GM12891 (cell line): ENCODE data around the gene SYCE1.
"Not testable (repeated sequence)": the region's sequence is repeated elsewhere in the genome, so short reads cannot be mapped to it uniquely, and the experiment has no call there.

ENCODE experiments used
- DNase-seq: peaks from one replicate; pipeline ENCODE4 v3.0.0; 2011; ENCODE audit warnings: low spot score; ENCODE audit not compliant: insufficient read length
- FAIRE-seq: peaks from 2 replicates; lab custom pipeline; 2011; peaks lifted over from hg19 to GRCh38; lab: Jason Lieb, UNC
- PAX5 ChIP-seq: IDR thresholded peaks from 2 replicates; pipeline ENCODE4 v1.6.1; 2011; ENCODE audit warnings: low read length, moderate library complexity, mild to moderate bottlenecking; ENCODE audit not compliant: insufficient read depth, severe bottlenecking
- POLR2A ChIP-seq: IDR thresholded peaks from 2 replicates; pipeline ENCODE4 v1.6.1; 2011; ENCODE audit warnings: low read depth, low read length, control low read depth
- POLR2AphosphoS5 ChIP-seq: IDR thresholded peaks from 2 replicates; pipeline ENCODE4 v1.6.1; 2011; ENCODE audit warnings: low read depth, low read length, control low read depth
- POU2F2 ChIP-seq: IDR thresholded peaks from 2 replicates; pipeline ENCODE4 v1.6.1; 2011; ENCODE audit warnings: low read depth, mild to moderate bottlenecking, control low read depth, low read length, moderate library complexity
- SPI1 ChIP-seq: IDR thresholded peaks from 2 replicates; pipeline ENCODE4 v1.6.1; 2011; ENCODE audit warnings: low read depth, low read length, control low read depth
- TAF1 ChIP-seq: IDR thresholded peaks from 2 replicates; pipeline ENCODE4 v1.6.1; 2011; ENCODE audit warnings: low read depth, low read length, control low read depth

SYCE1 gene

DNA sequence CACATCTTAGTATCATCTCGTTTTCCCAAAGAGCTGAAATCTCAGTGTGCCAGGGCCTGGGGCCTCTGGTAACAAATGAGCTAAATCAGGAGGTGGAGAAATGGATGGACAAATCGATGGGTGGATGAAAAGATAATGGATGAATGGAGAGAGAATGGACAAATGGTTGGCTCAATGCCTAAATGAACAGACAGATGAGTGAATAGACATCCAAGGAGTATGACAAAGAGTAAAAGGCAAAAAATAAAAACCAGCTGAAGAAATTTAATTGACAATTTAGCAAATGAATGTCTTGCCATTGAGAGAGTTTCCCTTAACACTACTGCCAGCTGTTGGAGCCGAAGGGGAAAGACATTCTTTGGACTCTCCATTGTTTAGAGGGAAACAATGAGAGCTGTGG, 8.0 kb downstream of the SYCE1 start:
- FAIRE-seq, result no peak
- DNase-seq, result no peak

DNA sequence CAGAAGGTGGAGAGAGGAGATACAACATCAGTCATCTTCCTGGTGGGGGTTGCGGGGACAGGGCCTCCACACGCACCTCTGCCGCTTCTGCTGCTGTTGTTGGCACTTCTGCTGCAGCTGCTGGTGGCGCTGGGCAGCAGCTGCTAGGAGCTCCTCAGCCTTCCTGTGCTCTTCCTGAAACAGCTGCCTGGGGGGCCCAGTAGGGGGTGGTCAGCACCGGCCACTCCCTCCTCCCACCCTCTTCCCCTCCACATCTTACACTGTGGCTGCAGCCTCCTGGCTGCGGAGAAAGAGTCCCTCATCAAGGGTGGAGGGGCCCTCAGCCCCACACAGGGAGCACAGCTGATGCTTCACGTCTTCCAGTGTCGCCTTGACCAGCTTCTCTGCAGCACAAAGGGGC, 9.9 kb downstream of the SYCE1 start:
- DNase-seq (no peak), FAIRE-seq (no peak)
- TF ChIP-seq POLR2A, result no peak
- TF ChIP-seq TAF1, result no peak
- TF ChIP-seq SPI1, result no peak
- no peak for TF ChIP-seq PAX5
- TF ChIP-seq POLR2AphosphoS5, result no peak
- TF ChIP-seq POU2F2, result no peak

More for the DNA sequence above, 8.0 kb downstream of the SYCE1 start:
- TF ChIP-seq POLR2AphosphoS5, result no peak

DNA sequence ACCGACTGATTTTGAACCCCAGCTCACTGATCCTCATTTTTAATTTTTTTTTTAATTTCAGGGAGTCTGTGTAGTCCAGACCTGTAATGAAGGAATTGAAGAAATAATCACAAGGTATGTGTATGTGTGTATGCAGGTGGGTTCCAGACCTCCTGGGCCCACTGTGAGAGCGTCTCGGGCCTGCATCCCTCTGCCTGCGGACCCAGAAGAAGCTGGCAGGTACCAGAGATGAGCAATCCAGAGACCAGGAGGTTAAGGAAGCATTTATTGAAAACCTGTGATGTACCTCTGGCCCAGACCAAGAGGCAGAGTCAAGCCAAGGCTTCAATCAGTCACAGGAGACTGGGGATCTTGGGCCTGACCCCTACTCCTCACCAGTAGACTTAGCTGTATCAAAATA, 10.8 kb downstream of the SYCE1 start:
- DNase-seq, result no peak
- no peak for TF ChIP-seq POLR2AphosphoS5
- TF ChIP-seq PAX5, result no peak
- TF ChIP-seq SPI1, result no peak
- no peak for TF ChIP-seq POU2F2
- TF ChIP-seq POLR2A, result no peak
- TF ChIP-seq TAF1, result no peak
- no peak for FAIRE-seq

DNA sequence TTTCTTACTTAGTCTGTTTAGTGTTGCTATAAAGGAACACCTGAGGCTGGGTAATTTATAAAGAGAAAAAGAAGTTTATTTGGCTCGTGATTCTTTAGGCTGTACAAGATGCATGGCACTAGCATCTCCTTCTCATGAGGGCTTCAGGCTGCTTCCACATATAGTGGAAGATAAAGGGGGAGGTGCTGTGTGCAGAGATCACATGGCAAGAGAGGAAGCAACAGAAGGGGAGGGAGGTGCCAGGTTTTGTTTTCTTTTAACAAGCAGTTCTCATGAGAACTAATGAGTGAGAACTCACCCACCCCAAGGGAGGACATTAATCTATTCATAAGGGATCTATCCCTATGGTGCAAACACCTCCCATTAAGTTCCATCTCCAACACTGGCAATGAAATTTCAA, 20.9 kb downstream of the SYCE1 start:
- TF ChIP-seq PAX5, result no peak
- no peak for TF ChIP-seq TAF1
- TF ChIP-seq POU2F2, result no peak
- no peak for FAIRE-seq
- DNase-seq, result no peak

DNA sequence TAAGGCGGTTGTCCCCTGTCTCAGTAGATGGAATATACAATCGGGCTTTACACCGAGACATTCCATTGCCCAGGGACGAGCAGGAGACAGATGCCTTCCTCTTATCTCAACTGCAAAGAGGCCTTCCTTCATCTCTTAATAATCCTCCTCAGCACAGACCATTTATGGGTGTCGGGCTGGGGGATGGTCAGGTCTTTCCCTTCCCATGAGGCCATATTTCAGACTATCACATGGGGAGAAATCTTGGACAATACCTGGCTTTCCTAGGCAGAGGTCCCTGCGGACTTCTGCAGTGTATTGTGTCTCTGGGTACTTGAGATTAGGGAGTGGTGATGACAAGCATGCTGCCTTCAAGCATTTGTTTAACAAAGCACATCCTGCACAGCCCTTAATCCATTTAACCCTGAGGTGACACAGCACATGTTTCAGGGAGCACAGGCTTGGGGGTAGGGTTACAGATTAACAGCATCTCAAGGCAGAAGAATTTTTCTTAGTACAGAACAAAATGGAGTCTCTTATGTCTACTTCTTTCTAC, 23.9 kb downstream of the SYCE1 start:
- DNase-seq, FAIRE-seq: not testable (repeated sequence)

DNA sequence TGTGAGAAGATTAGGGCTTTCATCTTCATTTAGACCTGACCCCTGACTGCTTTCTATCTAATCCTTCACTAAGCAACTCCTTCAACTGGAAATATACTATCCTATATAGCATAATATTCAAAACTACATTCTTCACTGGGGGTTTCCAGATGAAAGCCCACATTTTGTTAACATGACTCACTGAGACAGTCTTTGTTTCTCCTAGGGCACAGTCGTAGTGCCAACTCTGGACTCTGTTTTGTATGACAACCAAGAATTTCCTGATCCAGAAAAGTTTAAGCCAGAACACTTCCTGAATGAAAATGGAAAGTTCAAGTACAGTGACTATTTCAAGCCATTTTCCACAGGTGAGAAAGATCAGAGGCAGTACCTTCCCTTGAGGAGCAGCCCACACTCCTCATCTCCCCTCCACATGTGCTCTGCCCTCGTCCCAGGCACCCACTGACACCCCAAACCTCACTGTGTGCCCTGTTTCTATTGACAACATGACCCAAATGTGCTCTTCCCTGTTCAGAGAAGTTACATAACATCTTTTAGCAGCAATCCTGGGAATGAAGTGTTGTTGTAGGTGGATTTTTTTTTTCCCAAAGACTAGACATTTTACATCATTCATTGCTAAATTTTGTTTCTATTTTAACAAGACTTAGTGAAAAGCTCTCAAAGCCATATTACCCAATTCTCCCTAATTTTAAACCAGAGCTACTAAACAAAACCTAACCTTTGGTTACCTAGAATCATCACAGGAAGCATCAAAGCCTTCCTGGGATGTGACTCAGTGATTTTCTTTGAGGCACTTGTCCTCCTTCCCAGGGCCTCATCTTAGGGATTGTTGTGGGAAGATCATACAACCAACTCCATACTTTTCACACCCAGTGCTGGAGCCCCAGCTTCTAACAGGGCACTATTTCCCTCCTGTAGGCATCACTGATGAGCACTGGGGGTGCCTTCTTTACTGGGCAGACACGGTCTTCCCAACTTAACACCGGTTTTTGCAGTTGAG, 27.5 kb downstream of the SYCE1 start:
- FAIRE-seq (no peak), DNase-seq (no peak)
- TF ChIP-seq TAF1, result no peak
- no peak for TF ChIP-seq POLR2AphosphoS5

DNA sequence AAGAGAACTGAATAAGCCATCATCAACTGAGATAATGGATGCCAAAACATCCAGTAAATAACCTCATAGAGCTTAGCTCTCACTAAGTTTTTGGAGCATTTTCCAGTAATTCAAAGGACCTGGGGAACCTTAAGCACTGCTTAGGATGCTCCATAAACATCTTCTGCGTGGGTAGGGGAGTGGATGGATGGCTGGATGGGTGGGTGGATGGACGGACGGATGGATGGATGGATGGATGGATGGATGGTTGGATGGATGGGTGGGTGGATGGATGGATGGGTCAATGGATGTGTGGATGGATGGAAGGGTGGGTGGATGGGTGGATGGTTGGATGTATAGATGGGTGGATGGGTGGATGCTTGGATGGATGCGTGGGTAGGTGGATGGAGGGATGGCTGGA, 29.2 kb downstream of the SYCE1 start:
- FAIRE-seq, result no peak
- no peak for TF ChIP-seq SPI1
- TF ChIP-seq TAF1, result no peak
- no peak for DNase-seq

DNA sequence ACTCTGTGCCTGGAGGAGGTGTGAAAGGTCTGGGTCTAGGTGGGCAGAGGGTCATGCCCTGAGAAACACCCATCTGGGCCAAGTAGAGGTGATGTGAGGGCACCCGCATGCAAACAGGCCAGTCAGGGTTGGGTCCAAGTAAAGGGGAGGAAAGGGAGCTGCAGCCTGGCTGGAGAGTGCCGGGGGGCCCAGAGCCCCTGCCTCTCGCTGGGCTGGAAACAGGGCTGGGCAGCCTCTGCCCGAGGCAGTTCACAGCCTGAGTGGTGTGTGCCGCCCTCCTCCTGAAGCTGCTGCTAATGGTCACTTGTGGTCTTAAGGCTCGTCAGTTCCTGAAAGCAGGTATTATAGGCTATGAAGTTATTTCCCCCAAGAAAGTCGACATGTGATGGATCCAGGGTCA, 31.0 kb downstream of the SYCE1 start:
- no peak for TF ChIP-seq TAF1
- TF ChIP-seq PAX5, result no peak
- no peak for TF ChIP-seq POLR2AphosphoS5
- TF ChIP-seq POU2F2, result no peak
- TF ChIP-seq POLR2A, result no peak
- DNase-seq (no peak), FAIRE-seq (no peak)

DNA sequence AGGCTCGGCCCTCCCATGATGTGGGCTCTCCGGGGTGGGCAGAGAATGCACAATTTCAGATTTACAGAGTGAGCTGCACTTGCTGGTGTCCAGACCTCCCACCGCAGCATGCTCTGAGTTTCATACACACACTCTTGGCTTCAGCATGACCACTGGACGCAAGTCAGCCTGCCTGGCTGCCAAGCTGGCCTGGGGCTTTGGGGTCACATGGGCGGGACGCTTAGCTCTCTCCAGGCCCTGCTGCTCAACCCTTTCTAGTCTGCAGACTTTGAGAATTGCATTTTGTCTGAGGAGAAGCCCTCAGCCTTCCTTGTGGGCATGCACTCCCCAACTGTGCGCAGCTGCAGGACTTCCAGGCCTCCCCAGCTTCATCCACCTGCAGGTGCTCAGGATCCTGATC, 32.5 kb downstream of the SYCE1 start:
- DNase-seq, result no peak
- FAIRE-seq, result no peak
- TF ChIP-seq POU2F2 (no peak), SPI1 (no peak), POLR2A (no peak), TAF1 (no peak), PAX5 (no peak), POLR2AphosphoS5 (no peak)

DNA sequence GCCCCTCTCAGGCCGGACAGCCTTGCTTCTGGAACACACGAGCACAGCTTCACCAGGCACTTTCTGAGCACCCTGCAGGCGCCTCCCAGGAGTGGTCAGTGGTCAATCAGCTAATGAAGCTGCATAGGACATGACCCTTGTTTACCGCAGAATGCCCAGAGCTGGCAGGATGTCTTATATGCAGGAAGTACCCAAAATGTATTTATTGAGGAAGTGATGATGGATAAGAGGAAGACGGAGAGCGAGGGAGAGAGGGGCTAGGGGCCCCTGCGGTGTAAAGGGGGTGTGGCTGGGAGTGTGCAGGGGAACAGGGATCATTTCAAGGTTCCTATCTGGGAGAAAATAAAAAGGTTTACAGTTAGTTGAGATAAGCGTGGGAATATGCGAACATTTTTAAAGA, 34.9 kb downstream of the SYCE1 start:
- TF ChIP-seq POLR2A (no peak), POLR2AphosphoS5 (no peak), SPI1 (no peak), PAX5 (no peak), POU2F2 (no peak), TAF1 (no peak)
- DNase-seq (no peak), FAIRE-seq (no peak)

DNA sequence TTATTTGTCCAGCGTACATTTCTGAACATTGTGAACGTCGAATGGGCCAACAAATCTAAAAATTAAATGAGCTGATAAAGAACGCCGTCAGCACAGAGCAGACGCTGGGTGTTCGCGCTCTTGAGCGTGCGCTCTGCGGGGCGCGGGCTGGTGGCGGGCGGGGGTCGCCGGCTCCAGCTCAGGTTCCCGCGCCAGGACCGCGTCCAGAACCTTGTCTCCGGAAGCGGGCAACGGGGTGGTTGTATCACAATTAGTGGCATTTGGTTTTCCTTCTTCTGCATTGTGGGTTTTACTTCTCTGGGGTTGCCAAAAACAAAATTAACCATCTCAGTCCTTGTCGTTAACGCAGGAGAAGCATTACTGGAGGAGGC, 35.8 kb downstream of the SYCE1 start:
- no peak for TF ChIP-seq POLR2A
- FAIRE-seq (no peak), DNase-seq (no peak)
